HL-60 (cell line): ENCODE data around the gene FBN2.

ENCODE experiments used
- DNase-seq, 2 experiments: peaks; one replicate each; pipeline ENCODE4 v3.0.0-alpha.2; 2010 to 2020; ENCODE audit warnings: low read depth in 1 of 2, low spot score in 1 of 2
- H3K27ac ChIP-seq: fragments of 250-450 bp; sonication (Bioruptor Pico); replicated peaks from 2 replicates; pipeline ENCODE4 v1.5.1; 2020; ENCODE audit warnings: mild to moderate bottlenecking, moderate library complexity
- H3K27me3 ChIP-seq: fragments of 250-450 bp; sonication (Bioruptor Pico); 2 replicates; pipeline ENCODE4 v1.5.1; 2021; ENCODE audit warnings: mild to moderate bottlenecking, moderate library complexity; ENCODE audit not compliant: insufficient read depth, poor library complexity, severe bottlenecking
- H3K4me3 ChIP-seq: replicated peaks from 2 replicates; pipeline ENCODE4 v1.5.1; 2011; ENCODE audit warnings: mild to moderate bottlenecking, control low read depth, low read length; ENCODE audit not compliant: insufficient read depth
- CTCF ChIP-seq: IDR thresholded peaks from one replicate; pipeline ENCODE4 v1.5.1; 2011; ENCODE audit warnings: low read length, control low read depth, inconsistent platforms; ENCODE audit not compliant: insufficient read depth
- GABPA ChIP-seq: IDR thresholded peaks from 2 replicates; pipeline ENCODE4 v1.6.1; 2012; ENCODE audit warnings: low read depth
- POLR2AphosphoS5 ChIP-seq: IDR thresholded peaks from 2 replicates; pipeline ENCODE4 v1.6.1; 2012; ENCODE audit warnings: low read depth
- REST ChIP-seq: IDR thresholded peaks from 2 replicates; pipeline ENCODE4 v1.6.1; 2012; ENCODE audit warnings: low read depth; ENCODE audit not compliant: insufficient replicate concordance
- SPI1 ChIP-seq: IDR thresholded peaks from 2 replicates; pipeline ENCODE4 v1.6.1; 2012; ENCODE audit warnings: low read depth, mild to moderate bottlenecking, borderline replicate concordance

Gene FBN2

DNA sequence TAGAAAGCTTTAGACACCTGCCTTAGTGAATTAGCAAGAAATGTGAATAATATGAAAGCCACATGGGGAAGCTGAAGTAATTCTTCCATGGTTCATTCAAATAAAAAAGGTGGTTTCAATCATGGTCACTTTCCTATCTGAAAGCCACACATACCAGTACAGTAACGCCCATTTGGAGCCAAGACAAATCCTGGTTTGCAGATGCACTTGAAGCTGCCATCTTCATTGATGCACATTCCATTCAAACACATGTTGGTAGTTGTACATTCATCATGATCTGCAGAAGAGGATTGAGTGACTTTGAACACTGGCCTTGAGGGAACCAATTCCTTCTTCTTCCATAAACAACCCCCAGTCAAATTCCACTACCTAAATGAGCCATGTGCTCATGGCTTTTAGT is 161.5 kb downstream of the FBN2 start:
- Histone ChIP-seq H3K27ac (no peak overlapping the region), H3K27me3 (no peaks in the 10 kb centered on the region), H3K4me3 (no peak overlapping the region)
- TF ChIP-seq GABPA (no peak), POLR2AphosphoS5 (no peak), SPI1 (no peak), REST (no peak), CTCF (no peak)
- no peak for DNase-seq

DNA sequence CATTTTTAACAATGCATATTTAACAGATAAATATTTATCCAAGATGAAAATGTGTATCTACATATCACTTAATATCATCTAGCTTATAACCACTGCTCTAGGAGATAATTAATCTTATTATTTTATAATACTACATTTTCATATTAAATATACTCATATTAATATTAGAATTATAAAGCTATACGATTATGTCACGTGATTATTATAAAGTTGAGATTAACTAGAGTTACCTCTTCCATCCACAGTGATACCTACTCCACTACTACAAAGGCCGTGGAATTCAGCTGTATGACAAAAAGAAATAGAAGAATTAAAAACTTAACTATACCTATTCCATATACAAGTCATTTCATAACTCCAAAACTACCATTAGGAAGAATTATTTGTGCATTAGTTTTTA is 171.9 kb downstream of the FBN2 start:
- no peak for DNase-seq
- H3K27me3 ChIP-seq = no peaks in the 10 kb centered on the region
- H3K4me3 ChIP-seq = no peak overlapping the region
- H3K27ac ChIP-seq = no peak overlapping the region
- TF ChIP-seq REST = no peak
- TF ChIP-seq GABPA = no peak
- TF ChIP-seq CTCF = no peak
- no peak for TF ChIP-seq POLR2AphosphoS5
- no peak for TF ChIP-seq SPI1

GRCh38 chr5:128362370-128362769 is 175.7 kb downstream of the FBN2 start:
- no peak for DNase-seq
- no peak overlapping the region for H3K4me3 ChIP-seq
- no peaks in the 10 kb centered on the region for H3K27me3 ChIP-seq
- no peak for TF ChIP-seq REST
- TF ChIP-seq CTCF = no peak
- TF ChIP-seq SPI1 = no peak
- TF ChIP-seq GABPA = no peak
- no peak for TF ChIP-seq POLR2AphosphoS5
- H3K27ac ChIP-seq = no peak overlapping the region
